ENCODE results near the gene GAS7. TPM values are rescaled to one million over a fixed set of nuclear protein-coding genes. Genes with fewer than 3 reads are reported as not detected.

Gene GAS7
- total RNA-seq, 2 experiments from 2014 or later, result 0.27 to 0.44 TPM

GRCh38 chr17:9976283-9977179 lies 221.9 kb downstream of the GAS7 start:
- ChIA-PET CTCF (no interaction called here), POLR2A (no interaction called here)
- H3K4me1 Mint-ChIP-seq, result no peaks in the 10 kb centered on the region
- H3K9me3 Mint-ChIP-seq, result no peaks in the 10 kb centered on the region
- no peaks in the 10 kb centered on the region for H3K36me3 Mint-ChIP-seq (ENCODE audit: low read depth)
- no peak for DNase-seq
- no peak overlapping the region for H3K27ac Mint-ChIP-seq
- no peak overlapping the region for H3K4me3 Mint-ChIP-seq
- H3K27me3 Mint-ChIP-seq, result no peaks in the 10 kb centered on the region

- no peaks in the 10 kb centered on the region for H3K36me3 Mint-ChIP-seq (ENCODE audit: low read depth)
- no peak overlapping the region for H3K4me3 Mint-ChIP-seq
- ChIA-PET CTCF (no interaction called here), POLR2A (no interaction called here)
- no peaks in the 10 kb centered on the region for H3K4me1 Mint-ChIP-seq
- no peaks in the 10 kb centered on the region for H3K9me3 Mint-ChIP-seq
- H3K27me3 Mint-ChIP-seq, result no peaks in the 10 kb centered on the region
- no peak overlapping the region for H3K27ac Mint-ChIP-seq
- DNase-seq, result no peak
Measured at GRCh38 chr17:9974448-9975381, 223.7 kb downstream of the GAS7 start.

GRCh38 chr17:9973669-9974447 lies 224.5 kb downstream of the GAS7 start:
- Mint-ChIP-seq H3K36me3 (ENCODE audit: low read depth) (no peaks in the 10 kb centered on the region), H3K4me3 (no peak overlapping the region), H3K27me3 (no peaks in the 10 kb centered on the region), H3K4me1 (no peaks in the 10 kb centered on the region), H3K27ac (no peak overlapping the region), H3K9me3 (no peaks in the 10 kb centered on the region)
- ChIA-PET POLR2A (no interaction called here), CTCF (no interaction called here)
- DNase-seq, result no peak

- Mint-ChIP-seq H3K27me3 (no peaks in the 10 kb centered on the region), H3K4me3 (no peak overlapping the region), H3K4me1 (no peaks in the 10 kb centered on the region), H3K36me3 (ENCODE audit: low read depth) (no peaks in the 10 kb centered on the region), H3K9me3 (no peaks in the 10 kb centered on the region), H3K27ac (no peak overlapping the region)
- no peak for DNase-seq
- CTCF ChIA-PET, result no interaction called here
- POLR2A ChIA-PET, result no interaction called here
Measured at GRCh38 chr17:9971991-9972390, 226.4 kb downstream of the GAS7 start.

- no peak overlapping the region for H3K4me3 Mint-ChIP-seq
- ChIA-PET POLR2A (no interaction called here), CTCF (interaction anchor here (1.4 kb wide), 1 partner anchor 65 kb away, joined by 3 read pairs; no protein-coding TSS in a partner anchor)
- no peaks in the 10 kb centered on the region for H3K9me3 Mint-ChIP-seq
- H3K4me1 Mint-ChIP-seq, result no peaks in the 10 kb centered on the region
- no peaks in the 10 kb centered on the region for H3K27me3 Mint-ChIP-seq
- H3K36me3 Mint-ChIP-seq (ENCODE audit: low read depth), result no peaks in the 10 kb centered on the region
- DNase-seq, result no peak
- no peak overlapping the region for H3K27ac Mint-ChIP-seq
Measured at GRCh38 chr17:9969301-9969935, 229.0 kb downstream of the GAS7 start.

GRCh38 chr17:9968881-9969280 lies 229.5 kb downstream of the GAS7 start:
- H3K36me3 Mint-ChIP-seq (ENCODE audit: low read depth), result no peaks in the 10 kb centered on the region
- no peak for DNase-seq
- POLR2A ChIA-PET, result no interaction called here
- no peaks in the 10 kb centered on the region for H3K27me3 Mint-ChIP-seq
- no peaks in the 10 kb centered on the region for H3K9me3 Mint-ChIP-seq
- H3K4me3 Mint-ChIP-seq, result no peak overlapping the region
- no peak overlapping the region for H3K27ac Mint-ChIP-seq
- H3K4me1 Mint-ChIP-seq, result no peaks in the 10 kb centered on the region
- CTCF ChIA-PET, result interaction anchor here (1.4 kb wide), 1 partner anchor 64 kb away, joined by 3 read pairs; no protein-coding TSS in a partner anchor

GRCh38 chr17:9968008-9968407 lies 230.4 kb downstream of the GAS7 start:
- no peak for DNase-seq
- Mint-ChIP-seq H3K9me3 (no peaks in the 10 kb centered on the region), H3K27me3 (no peaks in the 10 kb centered on the region), H3K27ac (no peak overlapping the region), H3K36me3 (ENCODE audit: low read depth) (no peaks in the 10 kb centered on the region), H3K4me3 (no peak overlapping the region), H3K4me1 (no peaks in the 10 kb centered on the region)
- ChIA-PET CTCF (interaction anchor here (1.4 kb wide), 1 partner anchor 63 kb away, joined by 3 read pairs; no protein-coding TSS in a partner anchor), POLR2A (no interaction called here)

- no peak overlapping the region for H3K27ac Mint-ChIP-seq
- H3K36me3 Mint-ChIP-seq (ENCODE audit: low read depth), result no peaks in the 10 kb centered on the region
- H3K4me1 Mint-ChIP-seq, result no peaks in the 10 kb centered on the region
- no peak overlapping the region for H3K4me3 Mint-ChIP-seq
- no peaks in the 10 kb centered on the region for H3K9me3 Mint-ChIP-seq
- CTCF ChIA-PET, result no interaction called here
- no peaks in the 10 kb centered on the region for H3K27me3 Mint-ChIP-seq
- POLR2A ChIA-PET, result no interaction called here
- DNase-seq, result peak; percentile 34
Measured at GRCh38 chr17:9959377-9959981, 238.9 kb downstream of the GAS7 start.

- no peak overlapping the region for H3K27ac Mint-ChIP-seq
- no peaks in the 10 kb centered on the region for H3K4me1 Mint-ChIP-seq
- no peak overlapping the region for H3K4me3 Mint-ChIP-seq
- H3K9me3 Mint-ChIP-seq, result no peaks in the 10 kb centered on the region
- ChIA-PET CTCF (no interaction called here), POLR2A (no interaction called here)
- H3K36me3 Mint-ChIP-seq (ENCODE audit: low read depth), result no peaks in the 10 kb centered on the region
- no peaks in the 10 kb centered on the region for H3K27me3 Mint-ChIP-seq
- no peak for DNase-seq
Measured at GRCh38 chr17:9958586-9959281, 239.7 kb downstream of the GAS7 start.

- no peaks in the 10 kb centered on the region for H3K27me3 Mint-ChIP-seq
- no peak overlapping the region for H3K27ac Mint-ChIP-seq
- POLR2A ChIA-PET, result no interaction called here
- no peaks in the 10 kb centered on the region for H3K36me3 Mint-ChIP-seq (ENCODE audit: low read depth)
- H3K9me3 Mint-ChIP-seq, result no peaks in the 10 kb centered on the region
- CTCF ChIA-PET, result no interaction called here
- H3K4me3 Mint-ChIP-seq, result no peak overlapping the region
- no peak for DNase-seq
- H3K4me1 Mint-ChIP-seq, result no peaks in the 10 kb centered on the region
Measured at GRCh38 chr17:9957244-9957643, 241.2 kb downstream of the GAS7 start.

- no peak overlapping the region for H3K27ac Mint-ChIP-seq
- no peak for DNase-seq
- POLR2A ChIA-PET, result no interaction called here
- no peaks in the 10 kb centered on the region for H3K27me3 Mint-ChIP-seq
- CTCF ChIA-PET, result no interaction called here
- H3K36me3 Mint-ChIP-seq (ENCODE audit: low read depth), result no peaks in the 10 kb centered on the region
- H3K4me3 Mint-ChIP-seq, result no peak overlapping the region
- H3K4me1 Mint-ChIP-seq, result no peaks in the 10 kb centered on the region
- H3K9me3 Mint-ChIP-seq, result no peaks in the 10 kb centered on the region
Measured at GRCh38 chr17:9956474-9957131, 241.8 kb downstream of the GAS7 start.
